ENCODE data around the gene PRKAG2. TPM values are rescaled to one million over a fixed set of nuclear protein-coding genes. Genes with fewer than 3 reads are reported as not detected.

PRKAG2 gene
- total and polyA plus RNA-seq, 5 donors = 162 to 298 (median 181) TPM

DNA sequence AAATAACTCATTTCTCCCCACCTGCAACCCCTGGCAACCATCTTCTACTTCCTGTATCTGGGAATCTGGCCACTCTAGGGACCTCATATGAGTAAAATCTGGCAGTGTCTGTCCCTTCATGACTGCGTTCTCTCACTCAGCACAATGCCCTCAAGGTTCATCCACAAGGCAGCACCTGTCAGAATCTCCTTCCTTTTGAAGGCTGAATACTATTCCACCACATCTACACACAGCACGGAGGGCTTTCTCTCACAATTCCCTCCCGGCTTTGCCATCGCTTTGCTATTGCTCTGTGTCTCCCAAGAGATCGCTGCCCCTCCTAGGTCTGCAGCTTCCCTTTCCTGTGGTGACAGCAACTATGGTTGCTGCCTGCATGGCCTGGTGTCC is 182.5 kb downstream of the PRKAG2 start:
- ATAC-seq (no peak), DNase-seq (no peak)
- Histone ChIP-seq H3K9me3 (ENCODE audit: control insufficient read depth, low read length) (no peaks in the 10 kb centered on the region), H3K27ac (ENCODE audit: low read length) (peak overlapping the region; percentile 80), H3K27me3 (ENCODE audit: control insufficient read depth, insufficient read depth) (no peaks in the 10 kb centered on the region), H3K4me1 (ENCODE audit: control insufficient read depth, insufficient read depth, low read length) (peaks cover 11% of the 10 kb centered on the region), H3K4me3 (ENCODE audit: low read length) (no peak overlapping the region)
- intact Hi-C loops (cut with DNase I) = no loop called here
- 56% methylated on average over 5 of the region's 5 CpGs for WGBS

DNA sequence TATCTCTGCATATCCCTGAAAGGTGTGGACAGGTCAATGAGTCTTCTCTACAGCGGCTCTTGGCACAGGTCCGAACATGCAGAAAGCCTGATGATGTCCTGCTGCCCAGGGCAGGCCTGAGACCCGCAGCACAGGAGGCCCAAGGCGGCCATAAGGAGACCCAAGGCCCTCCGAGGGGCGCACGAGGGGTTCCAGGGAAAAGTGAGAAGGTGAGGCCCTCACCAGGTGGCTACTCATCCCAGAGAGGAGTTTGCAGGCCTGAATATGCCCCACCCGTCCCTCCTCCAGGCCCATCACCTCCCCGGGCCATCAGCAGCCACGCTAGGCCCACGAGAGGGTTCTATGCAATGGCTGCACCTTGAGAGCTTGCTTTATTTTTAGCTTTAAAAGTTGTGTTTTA is 183.8 kb downstream of the PRKAG2 start:
- peaks cover 9% of the 10 kb centered on the region for H3K4me1 ChIP-seq (ENCODE audit: control insufficient read depth, insufficient read depth, low read length)
- H3K4me3 ChIP-seq (ENCODE audit: low read length) = no peak overlapping the region
- H3K9me3 ChIP-seq (ENCODE audit: control insufficient read depth, low read length) = no peaks in the 10 kb centered on the region
- intact Hi-C loops (cut with DNase I) = no loop called here
- DNase-seq (no peak), ATAC-seq (no peak)
- H3K27me3 ChIP-seq (ENCODE audit: control insufficient read depth, insufficient read depth) = no peaks in the 10 kb centered on the region
- H3K27ac ChIP-seq (ENCODE audit: low read length) = peak overlapping the region; percentile 73
- WGBS = 68% methylated on average over 11 of the region's 11 CpGs

DNA sequence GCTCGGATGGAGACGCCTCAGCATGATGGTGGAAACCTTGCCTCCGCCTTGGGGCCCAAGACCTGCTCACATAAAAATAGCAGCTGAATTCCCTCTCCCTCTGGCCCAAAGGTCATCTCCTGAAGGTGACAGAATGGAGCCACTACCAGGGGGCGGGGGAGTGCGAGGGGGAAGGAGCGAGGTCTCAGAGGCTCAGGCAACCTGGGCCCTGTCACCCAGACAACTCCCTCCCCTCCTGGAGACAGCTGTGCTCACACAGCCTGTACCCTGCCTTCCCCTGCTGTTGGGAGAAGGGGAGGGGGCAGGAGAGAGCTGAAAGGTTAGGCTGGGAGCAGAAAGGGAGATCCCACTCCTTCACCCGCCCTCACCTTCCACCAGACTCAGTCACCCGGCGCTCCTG is 184.2 kb downstream of the PRKAG2 start:
- WGBS = 69% methylated on average over 9 of the region's 9 CpGs
- Histone ChIP-seq H3K4me3 (ENCODE audit: low read length) (no peak overlapping the region), H3K9me3 (ENCODE audit: control insufficient read depth, low read length) (no peaks in the 10 kb centered on the region), H3K27ac (ENCODE audit: low read length) (peak overlapping the region; percentile 73), H3K4me1 (ENCODE audit: control insufficient read depth, insufficient read depth, low read length) (peaks cover 12% of the 10 kb centered on the region), H3K27me3 (ENCODE audit: control insufficient read depth, insufficient read depth) (no peaks in the 10 kb centered on the region)
- ATAC-seq = peak in 1 of 2 donors; percentile 6
- intact Hi-C loops (cut with DNase I) = no loop called here
- DNase-seq = no peak

DNA sequence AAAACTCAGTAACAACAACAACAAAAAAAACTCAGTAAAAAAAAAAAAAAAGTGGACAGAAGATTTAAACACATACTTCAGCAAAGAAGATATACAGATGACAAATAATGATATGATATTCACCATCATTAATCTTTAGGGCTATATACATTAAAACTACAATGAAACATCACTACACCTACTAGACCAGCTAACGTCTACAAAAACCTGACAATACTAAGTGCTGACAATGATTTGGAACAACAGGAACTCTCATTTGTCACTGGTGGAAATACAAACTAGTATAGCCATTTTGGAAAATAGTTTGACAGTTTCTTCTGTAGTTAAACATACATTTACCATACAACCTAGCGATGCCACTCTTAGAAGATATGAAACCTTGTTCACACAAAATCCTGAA is 185.5 kb downstream of the PRKAG2 start:
- WGBS = 68% methylated on average over 2 of the region's 2 CpGs
- Histone ChIP-seq H3K9me3 (ENCODE audit: control insufficient read depth, low read length) (no peaks in the 10 kb centered on the region), H3K4me1 (ENCODE audit: control insufficient read depth, insufficient read depth, low read length) (peaks cover 19% of the 10 kb centered on the region), H3K27ac (ENCODE audit: low read length) (no peak overlapping the region), H3K4me3 (ENCODE audit: low read length) (no peak overlapping the region), H3K27me3 (ENCODE audit: control insufficient read depth, insufficient read depth) (no peaks in the 10 kb centered on the region)
- no peak for DNase-seq
- ATAC-seq = no peak
- intact Hi-C loops (cut with DNase I) = no loop called here

DNA sequence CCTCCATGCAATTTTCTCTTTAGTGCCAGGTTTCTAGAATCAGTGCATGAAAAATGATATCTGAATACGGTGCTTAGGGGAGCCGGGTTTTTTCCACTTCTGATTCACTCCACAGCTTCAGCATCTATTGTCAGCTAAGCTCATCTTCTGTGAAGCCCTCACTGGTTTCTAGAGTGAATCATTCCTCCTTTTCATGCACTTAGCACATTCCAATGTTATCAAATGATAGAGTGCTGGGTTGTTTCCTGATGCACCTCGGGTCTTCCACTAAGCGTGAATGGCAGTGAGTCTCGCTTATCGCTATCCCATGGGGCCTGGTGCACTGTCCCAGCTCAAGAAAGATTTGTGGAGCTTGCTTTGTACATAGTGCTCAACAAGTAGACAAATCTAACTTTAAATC is 186.3 kb downstream of the PRKAG2 start:
- WGBS = 37% methylated on average over 6 of the region's 6 CpGs
- H3K27ac ChIP-seq (ENCODE audit: low read length) = peak overlapping the region; percentile 74
- DNase-seq = no peak
- intact Hi-C loops (cut with DNase I) = no loop called here
- no peaks in the 10 kb centered on the region for H3K9me3 ChIP-seq (ENCODE audit: control insufficient read depth, low read length)
- H3K27me3 ChIP-seq (ENCODE audit: control insufficient read depth, insufficient read depth) = no peaks in the 10 kb centered on the region
- peaks cover 17% of the 10 kb centered on the region for H3K4me1 ChIP-seq (ENCODE audit: control insufficient read depth, insufficient read depth, low read length)
- H3K4me3 ChIP-seq (ENCODE audit: low read length) = no peak overlapping the region
- peak in 1 of 2 donors; percentile 15 for ATAC-seq

DNA sequence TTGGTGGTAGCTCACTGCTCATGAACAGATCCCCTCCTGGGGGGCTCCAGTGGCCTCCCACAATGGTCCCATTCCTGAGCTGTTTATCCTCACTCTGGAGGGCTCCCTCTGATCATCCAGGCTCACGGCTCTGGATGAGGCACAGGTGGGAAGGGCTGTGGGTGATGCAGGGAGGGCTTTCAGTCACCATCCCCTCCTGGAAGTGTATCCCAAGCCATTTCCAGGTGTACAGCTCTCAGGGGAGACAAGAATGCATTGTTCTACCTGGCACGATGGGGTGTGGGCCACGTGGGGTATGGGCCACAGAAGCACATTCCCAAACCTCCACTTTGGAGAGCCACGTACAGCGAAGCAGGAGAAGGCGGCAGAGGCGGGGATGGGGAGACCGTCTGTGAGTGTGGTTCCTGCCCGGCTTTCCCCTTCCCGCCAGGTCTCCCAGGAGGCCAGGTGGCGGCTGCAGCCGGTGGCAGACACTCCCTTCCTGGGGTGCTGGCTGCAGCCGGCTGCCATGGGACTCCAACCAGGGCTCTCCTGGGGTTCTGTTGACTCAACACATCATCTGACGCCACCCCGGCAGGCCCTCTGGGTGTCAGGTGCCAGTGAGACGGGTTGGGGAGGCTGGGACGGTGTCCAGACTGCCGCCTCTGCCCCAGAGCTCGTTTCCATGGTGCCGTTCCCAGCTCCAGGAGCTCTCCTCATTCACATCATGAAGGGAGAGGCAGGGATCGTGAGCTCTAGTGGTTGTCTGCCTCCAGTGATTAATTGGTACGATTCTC is 187.5 kb downstream of the PRKAG2 start:
- 65% methylated on average over 22 of the region's 22 CpGs for WGBS
- H3K27me3 ChIP-seq (ENCODE audit: control insufficient read depth, insufficient read depth) = no peaks in the 10 kb centered on the region
- no peaks in the 10 kb centered on the region for H3K9me3 ChIP-seq (ENCODE audit: control insufficient read depth, low read length)
- peak overlapping the region; percentile 74 for H3K27ac ChIP-seq (ENCODE audit: low read length)
- peak; percentile 73 to 89 (median 84) for DNase-seq
- peaks cover 16% of the 10 kb centered on the region for H3K4me1 ChIP-seq (ENCODE audit: control insufficient read depth, insufficient read depth, low read length)
- peak; percentile 68 to 78 for ATAC-seq
- intact Hi-C loops (cut with DNase I) = no loop called here
- H3K4me3 ChIP-seq (ENCODE audit: low read length) = no peak overlapping the region

DNA sequence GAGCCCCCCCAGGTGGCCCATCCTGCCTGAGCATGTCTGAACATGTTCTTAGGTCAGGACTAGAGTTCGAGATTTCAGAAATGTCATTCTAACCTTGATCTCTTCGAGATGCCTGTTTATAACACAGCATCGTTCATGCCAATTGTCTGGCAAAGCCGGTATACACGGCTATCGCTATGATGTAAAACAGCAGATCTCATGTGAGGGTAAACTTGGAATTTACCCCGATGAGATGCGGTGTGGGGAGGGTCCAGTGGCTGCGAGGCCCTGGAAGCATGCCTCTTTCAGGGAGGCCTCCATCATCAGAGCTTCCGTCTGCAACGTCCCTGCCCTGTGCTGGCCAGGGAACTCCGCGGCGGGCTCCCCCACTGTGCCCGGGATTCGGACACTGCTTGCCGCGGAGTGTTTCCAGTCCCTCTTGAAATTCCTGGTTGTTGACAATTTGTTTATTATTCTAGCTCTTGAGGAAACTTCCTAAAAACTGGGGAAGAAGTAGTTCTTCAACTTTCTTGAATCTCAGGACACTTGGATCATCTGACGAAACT is 188.6 kb downstream of the PRKAG2 start:
- WGBS = 80% methylated on average over 19 of the region's 19 CpGs
- H3K4me3 ChIP-seq (ENCODE audit: low read length) = no peak overlapping the region
- intact Hi-C loops (cut with DNase I) = no loop called here
- peak overlapping the region; percentile 80 for H3K27ac ChIP-seq (ENCODE audit: low read length)
- DNase-seq (no peak), ATAC-seq (no peak)
- H3K27me3 ChIP-seq (ENCODE audit: control insufficient read depth, insufficient read depth) = no peaks in the 10 kb centered on the region
- peaks cover 22% of the 10 kb centered on the region for H3K4me1 ChIP-seq (ENCODE audit: control insufficient read depth, insufficient read depth, low read length)
- H3K9me3 ChIP-seq (ENCODE audit: control insufficient read depth, low read length) = no peaks in the 10 kb centered on the region

DNA sequence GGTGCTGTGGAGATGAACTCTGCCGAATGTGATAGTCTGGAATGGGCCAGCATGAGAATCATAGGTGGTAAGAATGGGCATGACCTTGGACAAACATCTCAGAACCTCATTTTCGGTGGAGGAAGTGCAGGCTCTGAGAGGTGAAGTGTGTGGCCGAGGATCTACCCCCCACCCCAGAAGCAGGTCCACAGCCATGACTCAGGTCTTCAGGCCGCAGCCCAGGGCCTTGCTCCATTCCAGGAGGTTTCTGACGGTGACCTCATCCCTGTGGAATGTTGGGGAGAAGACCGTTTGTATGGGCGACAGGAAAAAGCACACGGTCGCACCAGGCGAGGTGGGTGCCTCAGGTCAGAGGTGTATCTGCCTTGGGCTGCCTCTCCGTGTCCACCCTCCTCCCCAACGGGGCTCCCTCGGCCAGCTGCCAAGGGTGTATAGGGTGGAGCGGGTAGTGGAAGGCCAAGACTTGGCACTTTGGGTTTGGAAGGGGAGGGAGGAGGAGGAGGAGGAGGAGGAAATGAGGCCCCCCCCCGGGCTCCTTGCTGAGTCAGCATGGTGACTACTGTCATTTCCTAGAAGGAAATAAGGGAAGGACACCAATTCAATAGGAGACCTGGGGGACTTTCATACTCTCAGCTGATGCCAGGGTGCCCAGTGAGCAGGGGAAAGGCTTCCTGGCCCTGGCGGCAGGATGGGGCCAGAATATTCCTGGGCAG is 189.2 kb downstream of the PRKAG2 start:
- ATAC-seq (peak; percentile 45 to 68), DNase-seq (peak; percentile 74 to 82 (median 82))
- intact Hi-C loops (cut with DNase I) = no loop called here
- peaks cover 26% of the 10 kb centered on the region for H3K4me1 ChIP-seq (ENCODE audit: control insufficient read depth, insufficient read depth, low read length)
- no peak overlapping the region for H3K4me3 ChIP-seq (ENCODE audit: low read length)
- H3K27ac ChIP-seq (ENCODE audit: low read length) = peak overlapping the region; percentile 80
- no peaks in the 10 kb centered on the region for H3K9me3 ChIP-seq (ENCODE audit: control insufficient read depth, low read length)
- WGBS = 20% methylated on average over 16 of the region's 16 CpGs
- H3K27me3 ChIP-seq (ENCODE audit: control insufficient read depth, insufficient read depth) = no peaks in the 10 kb centered on the region

DNA sequence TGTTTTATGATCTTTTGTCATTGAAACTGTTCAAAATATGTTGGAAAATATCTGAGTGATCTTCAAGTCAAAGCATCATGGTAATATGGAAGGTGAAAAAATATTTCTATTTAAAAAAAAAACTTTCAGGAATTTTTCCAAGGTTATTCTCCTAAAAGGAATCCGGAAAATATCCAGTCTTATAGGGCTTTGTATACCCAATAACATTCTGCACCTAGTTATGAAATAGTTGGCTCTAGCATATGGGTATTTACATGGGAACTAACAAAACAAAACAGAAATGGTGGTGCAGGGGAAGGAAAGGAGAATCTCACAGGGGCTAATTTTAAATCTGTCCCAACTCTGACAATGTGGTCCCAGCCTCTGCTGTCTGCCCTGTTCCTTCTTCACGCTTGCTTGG is 190.1 kb downstream of the PRKAG2 start:
- no peak for ATAC-seq
- 78% methylated on average over 2 of the region's 2 CpGs for WGBS
- Histone ChIP-seq H3K4me3 (ENCODE audit: low read length) (no peak overlapping the region), H3K27ac (ENCODE audit: low read length) (peak overlapping the region; percentile 80), H3K27me3 (ENCODE audit: control insufficient read depth, insufficient read depth) (no peaks in the 10 kb centered on the region), H3K4me1 (ENCODE audit: control insufficient read depth, insufficient read depth, low read length) (peaks cover 27% of the 10 kb centered on the region), H3K9me3 (ENCODE audit: control insufficient read depth, low read length) (no peaks in the 10 kb centered on the region)
- DNase-seq = no peak
- intact Hi-C loops (cut with DNase I) = no loop called here

DNA sequence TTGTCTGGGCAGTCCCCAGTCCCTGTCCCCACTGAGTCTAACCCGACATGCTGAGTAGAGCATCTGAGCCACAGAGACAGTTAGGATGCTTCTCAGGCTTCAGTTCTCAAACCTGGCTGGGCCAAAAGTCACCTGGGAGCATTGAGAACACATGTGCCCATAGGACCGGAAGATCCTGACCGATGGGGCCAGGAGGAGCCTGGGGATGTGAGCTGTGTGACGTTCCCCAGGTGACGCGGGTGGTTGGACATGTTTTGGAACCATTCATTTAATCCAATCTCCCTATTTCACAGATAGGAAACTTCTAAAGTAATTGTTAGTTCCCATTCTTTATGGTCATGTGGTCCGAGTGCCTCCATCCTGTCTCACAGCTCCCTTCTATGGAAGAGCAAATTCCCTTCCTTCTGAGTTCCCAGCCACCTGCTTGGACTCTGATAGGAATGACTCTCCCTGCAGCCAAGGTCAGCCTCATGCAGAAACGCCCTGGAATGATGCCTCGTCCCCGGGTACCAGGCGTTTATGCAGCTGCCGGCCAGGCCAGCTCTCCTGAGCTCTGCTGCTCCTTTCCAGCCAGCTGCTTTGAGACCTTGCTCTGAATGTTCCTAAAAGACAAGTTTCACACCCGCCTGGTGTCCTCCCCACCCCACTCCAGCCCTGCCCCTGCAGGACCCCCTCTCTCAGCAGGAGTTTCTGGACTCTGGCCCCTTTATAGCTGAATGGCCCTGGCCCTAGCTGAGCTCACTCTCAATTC is 190.7 kb downstream of the PRKAG2 start:
- DNase-seq (peak in 1 of 3 donors; percentile 70), ATAC-seq (no peak)
- Histone ChIP-seq H3K27ac (ENCODE audit: low read length) (peak overlapping the region; percentile 1), H3K9me3 (ENCODE audit: control insufficient read depth, low read length) (no peaks in the 10 kb centered on the region), H3K27me3 (ENCODE audit: control insufficient read depth, insufficient read depth) (no peaks in the 10 kb centered on the region), H3K4me3 (ENCODE audit: low read length) (no peak overlapping the region), H3K4me1 (ENCODE audit: control insufficient read depth, insufficient read depth, low read length) (peaks cover 28% of the 10 kb centered on the region)
- intact Hi-C loops (cut with DNase I) = no loop called here
- 69% methylated on average over 13 of the region's 13 CpGs for WGBS

Measured in right cardiac atrium (tissue), 5 donors.